Muscle of back (tissue), 11 donors: ENCODE results near the gene POLQ. TPM values are rescaled to one million over a fixed set of nuclear protein-coding genes. Genes with fewer than 3 reads are reported as not detected.
"Not testable (repeated sequence)": the region's sequence is repeated elsewhere in the genome, so short reads cannot be mapped to it uniquely, and the experiment has no call there.

Experiments used
- DNase-seq, 3 donors: peaks; one replicate each; pipeline versions ENCODE4 v3.0.0 to v3.0.0-alpha.2; 2013
- polyA plus RNA-seq, 10 donors: library from polyadenylated mRNA; unstranded; fragments of 120-200 nt; gene quantifications; one replicate each; pipeline ENCODE4 v1.2.1, GENCODE V29; 2013; ENCODE audit not compliant: insufficient read length in 10 of 10

The POLQ gene
- polyA plus RNA-seq, 10 donors, result 2.4 to 4.9 (median 3.1) TPM

DNA sequence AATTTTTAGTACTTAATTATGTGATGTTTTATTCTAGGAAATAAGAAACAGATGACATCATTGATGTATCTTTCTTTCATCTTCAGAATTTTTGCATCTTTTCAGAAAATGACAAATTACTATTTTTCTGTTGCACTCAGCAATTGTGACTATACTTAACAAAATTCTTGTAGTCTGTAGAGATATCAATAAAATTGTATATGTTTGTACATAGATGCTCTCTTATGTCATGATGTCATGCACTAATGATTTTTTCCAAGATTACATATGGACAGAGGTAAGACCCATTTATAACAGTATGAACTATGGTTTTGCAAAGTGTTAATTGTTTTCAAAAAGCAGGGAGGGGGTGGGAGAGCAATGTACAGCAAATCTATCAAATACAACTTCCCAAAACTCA lies 121.2 kb downstream of the POLQ start:
- no peak for DNase-seq

DNA sequence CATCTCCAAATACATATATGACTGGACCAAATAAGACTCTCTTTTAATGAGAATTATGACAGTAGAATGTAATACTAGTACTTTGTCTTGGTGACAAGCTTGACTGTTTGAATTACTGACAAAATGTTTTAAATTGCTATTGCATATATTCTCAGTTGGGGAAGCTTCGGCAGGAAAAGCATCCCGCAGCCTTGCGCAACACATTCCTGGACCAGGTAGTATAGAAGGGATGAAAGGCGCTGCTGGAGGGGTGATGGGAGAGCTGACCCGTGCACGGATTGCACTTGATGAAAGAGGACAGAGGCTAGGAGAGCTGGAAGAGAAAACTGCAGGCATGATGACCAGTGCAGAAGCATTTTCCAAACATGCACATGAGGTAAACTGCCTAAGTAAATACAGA lies 127.6 kb downstream of the POLQ start:
- DNase-seq, result no peak

DNA sequence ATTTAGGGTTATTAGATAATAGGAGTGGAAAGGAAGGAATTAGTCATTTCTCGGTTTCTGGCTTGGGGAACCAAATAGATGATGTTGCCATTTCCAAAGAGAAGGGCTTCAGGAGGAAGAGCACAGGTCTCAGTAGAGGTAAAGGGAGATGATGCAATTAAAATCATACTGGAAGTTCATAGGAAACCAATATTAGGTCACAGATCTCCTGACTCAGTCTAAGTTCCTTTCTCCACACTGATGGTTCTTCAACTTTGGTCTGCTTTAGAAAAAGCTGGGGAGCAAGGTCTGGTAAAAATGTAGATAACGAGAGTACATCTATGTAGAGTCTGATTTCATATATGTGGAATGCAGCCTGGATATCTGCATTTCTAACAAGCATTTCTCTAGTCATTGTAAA lies 130.9 kb downstream of the POLQ start:
- no peak for DNase-seq

DNA sequence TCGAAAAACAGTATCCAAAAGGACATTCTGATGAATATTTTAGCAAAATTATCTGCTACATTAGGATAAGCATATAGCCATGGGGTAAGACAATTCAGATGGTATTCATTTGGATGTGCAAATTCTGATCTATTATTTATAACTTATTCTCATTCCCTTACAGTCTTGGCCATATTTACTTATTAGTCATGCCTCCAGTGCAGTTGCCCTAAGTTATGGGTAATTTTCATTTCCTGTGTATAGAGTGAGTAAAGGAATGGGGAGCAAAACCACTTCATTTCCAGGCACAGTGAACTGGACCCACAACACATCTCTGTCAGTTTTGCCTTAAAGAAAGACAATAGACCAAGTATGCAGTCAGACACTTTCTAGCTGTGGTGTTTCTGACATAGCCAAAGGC lies 134.3 kb downstream of the POLQ start:
- no peak for DNase-seq

DNA sequence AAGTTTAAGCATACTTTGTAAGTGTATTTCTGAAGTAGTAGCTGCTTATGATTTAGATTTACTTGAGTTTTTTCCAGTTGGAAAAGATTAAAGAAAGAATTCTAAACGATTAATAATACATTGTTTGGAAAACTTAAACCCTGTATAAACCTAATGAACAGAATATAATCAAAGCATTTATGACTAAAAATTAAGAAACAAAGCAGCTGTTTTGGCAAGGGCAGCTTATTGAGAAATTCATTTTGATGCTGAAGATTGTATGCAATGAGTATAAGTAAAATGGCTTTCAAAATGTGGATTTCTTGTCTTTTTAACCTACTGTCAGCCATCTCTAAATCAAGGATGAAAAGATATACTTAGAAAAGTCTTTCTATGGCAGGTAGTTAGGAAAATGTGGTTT lies 140.2 kb downstream of the POLQ start:
- no peak for DNase-seq

DNA sequence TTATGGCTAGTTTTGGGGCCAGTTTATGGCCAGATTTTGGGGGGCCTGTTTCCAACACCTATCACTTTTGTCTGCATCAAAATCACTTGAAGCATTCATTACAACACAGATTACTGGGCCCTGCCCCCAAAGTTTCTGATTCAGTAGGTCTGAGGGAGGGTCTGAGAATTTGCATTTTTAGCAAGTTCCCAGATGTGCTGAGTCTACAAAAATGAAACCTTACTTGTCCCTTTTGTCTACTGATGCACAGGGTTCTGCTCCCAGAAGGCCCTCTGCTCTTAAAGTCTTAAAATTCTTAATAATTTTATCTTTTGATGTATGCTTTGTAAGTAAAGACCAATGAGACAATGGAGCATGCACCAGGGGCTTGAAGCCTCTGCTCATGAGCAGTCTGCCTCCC lies 146.0 kb downstream of the POLQ start:
- DNase-seq, result no peak

DNA sequence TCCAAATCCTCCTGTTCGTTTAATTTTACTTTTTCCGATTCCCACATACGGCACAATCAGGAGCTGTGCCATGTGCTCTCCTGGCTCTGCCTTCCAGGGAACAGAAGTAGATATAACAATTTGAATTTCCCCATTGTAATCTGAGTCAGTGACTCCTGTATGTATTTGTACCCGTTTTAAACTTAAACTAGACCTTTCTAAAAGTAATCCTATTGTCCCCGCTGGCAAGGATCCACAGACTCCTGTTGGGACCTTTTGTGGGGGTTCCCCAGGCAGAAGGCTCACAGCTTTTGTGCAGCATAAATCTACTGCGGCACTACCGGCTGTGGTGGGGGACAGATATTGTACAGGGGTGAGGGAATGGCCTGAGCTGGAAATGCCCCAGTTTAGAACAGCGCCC lies 147.7 kb downstream of the POLQ start:
- DNase-seq, result not testable (repeated sequence)

DNA sequence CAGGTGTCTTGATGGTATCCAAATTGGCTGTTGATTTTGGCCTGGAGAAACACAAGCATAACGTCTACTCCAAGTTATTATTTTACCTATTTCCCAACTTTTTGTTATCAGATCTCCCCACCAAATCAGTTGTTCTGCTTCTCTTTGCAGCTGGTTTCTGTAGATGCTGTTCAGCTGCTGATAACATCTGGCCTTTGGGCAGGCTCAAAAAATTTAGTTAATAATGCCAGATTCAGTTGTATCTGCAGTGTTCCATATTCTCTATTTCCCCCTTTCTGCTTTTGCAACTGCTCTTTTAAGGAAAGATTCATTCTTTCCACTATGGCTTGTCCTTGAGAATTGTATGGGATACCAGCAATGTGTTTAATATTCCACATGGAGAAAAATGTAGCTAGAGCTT lies 149.8 kb downstream of the POLQ start:
- DNase-seq, result not testable (repeated sequence)

DNA sequence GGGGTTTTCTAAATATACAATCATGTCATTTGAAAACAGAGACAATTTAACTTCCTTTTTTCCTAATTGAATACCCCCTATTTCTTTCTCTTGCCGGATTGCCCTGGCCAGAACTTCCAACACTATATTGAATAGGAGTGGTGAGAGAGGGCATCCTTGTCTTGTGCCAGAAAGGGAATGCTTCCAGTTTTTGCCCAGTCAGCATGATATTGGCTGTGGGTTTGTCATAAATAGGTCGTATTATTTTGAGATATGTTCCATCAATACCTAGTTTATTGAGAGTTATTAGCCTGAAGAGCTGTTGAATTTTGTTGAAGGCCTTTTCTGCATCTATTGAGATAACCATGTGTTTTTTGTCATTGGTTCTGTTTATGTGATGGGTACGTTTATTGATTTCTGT lies 157.5 kb downstream of the POLQ start:
- not testable (repeated sequence) for DNase-seq

Other genes with a start within 250 kb of the POLQ start
- under 1 TPM in 1 of 10 donors, not detected in 9; 0.15 TPM for gene ARGFX, start 22.0 kb upstream of the POLQ start, polyA plus RNA-seq
- 1 to 10 TPM; 2.0 to 5.1 (median 2.4) TPM for gene FBXO40, start 47.4 kb upstream of the POLQ start, polyA plus RNA-seq
- 10 to 100 TPM in 1 of 10 donors, 1 to 10 TPM in 9; 4.2 to 21.2 (median 7.2) TPM for gene HCLS1, start 114.9 kb upstream of the POLQ start, polyA plus RNA-seq
- gene GOLGB1, start 203.8 kb upstream of the POLQ start, polyA plus RNA-seq, result 10 to 100 TPM; 37.1 to 52.3 (median 42.8) TPM